Fibroblast of lung (primary cell): ENCODE results near the gene HSP90AB1.

Experiments
- EZH2 ChIP-seq: IDR thresholded peaks from 2 replicates; pipeline ENCODE4 v1.5.1; 2012; ENCODE audit warnings: low read length, control low read depth, mild to moderate bottlenecking; ENCODE audit errors: missing control alignments
- TF ChIP-seq, protein P1 (sequence below), 2 donors: IDR thresholded peaks in 1 of 2; conservative IDR thresholded peaks in 1 of 2; 1 replicate in 1 of 2; 2 replicates in 1 of 2; pipeline ENCODE4 v1.5.1; 2011 to 2012; ENCODE audit warnings: low read length in 2 of 2, control low read depth in 1 of 2, inconsistent platforms in 1 of 2, low read depth in 1 of 2, mild to moderate bottlenecking in 1 of 2

DNA sequence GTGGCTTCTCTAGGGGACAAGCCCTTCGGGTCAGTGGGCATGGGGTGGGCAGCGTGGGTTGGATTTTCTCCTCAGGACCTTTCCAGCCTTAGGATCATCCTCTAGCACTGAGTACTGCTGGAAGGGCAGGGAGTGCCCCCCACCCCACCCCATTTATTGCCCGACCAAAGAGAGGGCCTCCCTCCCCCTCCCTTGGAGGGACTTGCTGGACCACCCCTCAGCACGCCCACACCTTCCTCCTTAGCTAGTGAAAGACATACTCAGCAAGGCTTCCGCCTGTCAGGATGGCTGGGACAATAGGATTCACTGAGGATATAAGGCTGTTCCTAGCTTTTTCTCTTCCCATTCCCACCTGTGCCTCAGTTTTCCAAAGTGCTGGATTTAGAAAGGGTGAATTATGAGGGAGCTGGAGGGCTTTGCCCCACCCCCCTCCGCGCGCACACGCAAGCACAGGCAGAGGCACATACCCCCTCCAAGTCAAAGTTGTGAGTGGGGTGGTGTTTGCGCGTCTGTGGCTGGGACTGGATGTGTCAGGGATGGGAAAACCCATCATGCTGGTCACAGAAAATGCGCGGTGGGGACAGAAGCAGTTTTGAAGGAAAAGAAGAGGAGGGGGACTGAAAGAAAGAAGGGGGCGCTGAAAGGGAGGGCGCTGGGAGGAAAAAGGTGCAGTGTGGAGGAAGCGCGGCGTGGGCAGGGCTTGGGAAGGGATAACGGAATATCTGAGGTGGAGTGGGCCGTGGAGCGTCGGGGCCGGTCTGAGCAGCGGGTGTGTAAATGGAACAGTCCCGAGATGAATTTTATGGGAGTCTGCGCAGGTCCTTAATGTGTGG lies 24.2 kb upstream of the HSP90AB1 start:
- TF ChIP-seq, protein P1, sequence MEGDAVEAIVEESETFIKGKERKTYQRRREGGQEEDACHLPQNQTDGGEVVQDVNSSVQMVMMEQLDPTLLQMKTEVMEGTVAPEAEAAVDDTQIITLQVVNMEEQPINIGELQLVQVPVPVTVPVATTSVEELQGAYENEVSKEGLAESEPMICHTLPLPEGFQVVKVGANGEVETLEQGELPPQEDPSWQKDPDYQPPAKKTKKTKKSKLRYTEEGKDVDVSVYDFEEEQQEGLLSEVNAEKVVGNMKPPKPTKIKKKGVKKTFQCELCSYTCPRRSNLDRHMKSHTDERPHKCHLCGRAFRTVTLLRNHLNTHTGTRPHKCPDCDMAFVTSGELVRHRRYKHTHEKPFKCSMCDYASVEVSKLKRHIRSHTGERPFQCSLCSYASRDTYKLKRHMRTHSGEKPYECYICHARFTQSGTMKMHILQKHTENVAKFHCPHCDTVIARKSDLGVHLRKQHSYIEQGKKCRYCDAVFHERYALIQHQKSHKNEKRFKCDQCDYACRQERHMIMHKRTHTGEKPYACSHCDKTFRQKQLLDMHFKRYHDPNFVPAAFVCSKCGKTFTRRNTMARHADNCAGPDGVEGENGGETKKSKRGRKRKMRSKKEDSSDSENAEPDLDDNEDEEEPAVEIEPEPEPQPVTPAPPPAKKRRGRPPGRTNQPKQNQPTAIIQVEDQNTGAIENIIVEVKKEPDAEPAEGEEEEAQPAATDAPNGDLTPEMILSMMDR (conservative IDR thresholded peaks at IDR 0.05 in 1 of 2, IDR thresholded peaks at IDR 0.05 in 1 of 2; ENCODE audit: low read depth in 1 of 2, low read length in 2 of 2), result no peak
- no peak for TF ChIP-seq EZH2
